ENCODE results near the gene RELN.

GRCh38 chr7:103857435-103857834 lies 132.0 kb downstream of the RELN start:
- TF ChIP-seq NR2F2 (IDR thresholded peaks at IDR 0.05; ENCODE audit: borderline replicate concordance, low read depth) (no peak), ZHX1 (CRISPR knock-in tag; IDR thresholded peaks at IDR 0.05; ENCODE audit: low read depth) (no peak), SMC3 (IDR thresholded peaks at IDR 0.05; ENCODE audit: low read length) (no peak), CTCF (CRISPR knock-in tag; IDR thresholded peaks at IDR 0.05) (no peak), STAG1 (CRISPR knock-in tag; IDR thresholded peaks at IDR 0.05) (no peak), ZNF407 (CRISPR knock-in tag; IDR thresholded peaks at IDR 0.05; ENCODE audit: not compliant biosample characterization) (no peak), RFX5 (IDR thresholded peaks at IDR 0.05; ENCODE audit: low read depth, low read length) (no peak), GABPA (IDR thresholded peaks at IDR 0.05; ENCODE audit: low read depth, low read length) (no peak), GABPA (CRISPR knock-in tag; IDR thresholded peaks at IDR 0.05; ENCODE audit: low read depth) (no peak)
